GM19455 (cell line): Measurements from ENCODE around the gene RAPGEF1.
A peak's percentile ranks its signal among the peaks of the same experiment; 100 is the strongest.

Experiments
- ATAC-seq: cut with Tn5 transposase; IDR thresholded peaks from one replicate; pipeline ENCODE4 v1.9.1; 2021; ENCODE audit not compliant: unreplicated experiment

RAPGEF1 gene

GRCh38 chr9:131732061-131732526 is 7.8 kb downstream of the RAPGEF1 start:
- ATAC-seq, result no peak

GRCh38 chr9:131731644-131732043 is 8.2 kb downstream of the RAPGEF1 start:
- no peak for ATAC-seq

DNA sequence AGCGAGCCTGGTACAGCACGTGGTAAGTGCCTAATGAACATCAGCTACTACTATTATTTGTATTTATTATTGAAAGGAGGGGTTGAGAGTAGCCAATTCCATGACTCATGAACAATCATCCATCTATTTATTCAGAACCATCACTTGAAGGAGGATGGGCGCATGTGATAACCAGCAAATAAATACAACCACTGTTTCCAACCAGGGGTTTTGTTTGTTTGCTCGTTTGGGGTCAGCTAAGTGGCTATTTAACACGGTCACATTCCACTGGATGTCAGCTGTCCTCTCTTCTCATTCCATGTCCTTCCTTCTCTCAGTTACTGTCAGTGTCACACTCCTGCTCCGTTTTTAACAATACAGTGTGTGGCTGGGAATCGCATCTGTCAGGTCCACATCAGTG is 8.6 kb downstream of the RAPGEF1 start:
- ATAC-seq, result no peak

- ATAC-seq, result no peak
These were observed 10.9 kb downstream of the RAPGEF1 start for GRCh38 chr9:131728961-131729360.

DNA sequence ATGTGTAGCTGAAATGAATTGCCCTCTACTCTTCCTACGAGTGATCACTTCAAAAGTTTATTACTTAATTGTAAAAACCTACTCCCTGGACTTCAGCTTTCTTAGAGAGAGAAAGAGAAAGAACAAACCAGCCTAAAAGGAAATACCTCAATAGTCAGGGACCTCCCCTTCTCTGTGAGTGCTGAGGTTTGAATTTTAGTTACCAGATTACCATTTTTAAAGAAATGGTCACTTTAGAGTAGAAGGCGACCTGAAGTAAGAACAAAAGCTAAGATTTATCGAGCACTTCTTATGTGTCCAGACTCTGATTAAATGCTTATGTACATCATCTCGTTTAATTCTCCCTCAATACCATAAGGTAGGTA is 11.3 kb downstream of the RAPGEF1 start:
- ATAC-seq, result no peak

DNA sequence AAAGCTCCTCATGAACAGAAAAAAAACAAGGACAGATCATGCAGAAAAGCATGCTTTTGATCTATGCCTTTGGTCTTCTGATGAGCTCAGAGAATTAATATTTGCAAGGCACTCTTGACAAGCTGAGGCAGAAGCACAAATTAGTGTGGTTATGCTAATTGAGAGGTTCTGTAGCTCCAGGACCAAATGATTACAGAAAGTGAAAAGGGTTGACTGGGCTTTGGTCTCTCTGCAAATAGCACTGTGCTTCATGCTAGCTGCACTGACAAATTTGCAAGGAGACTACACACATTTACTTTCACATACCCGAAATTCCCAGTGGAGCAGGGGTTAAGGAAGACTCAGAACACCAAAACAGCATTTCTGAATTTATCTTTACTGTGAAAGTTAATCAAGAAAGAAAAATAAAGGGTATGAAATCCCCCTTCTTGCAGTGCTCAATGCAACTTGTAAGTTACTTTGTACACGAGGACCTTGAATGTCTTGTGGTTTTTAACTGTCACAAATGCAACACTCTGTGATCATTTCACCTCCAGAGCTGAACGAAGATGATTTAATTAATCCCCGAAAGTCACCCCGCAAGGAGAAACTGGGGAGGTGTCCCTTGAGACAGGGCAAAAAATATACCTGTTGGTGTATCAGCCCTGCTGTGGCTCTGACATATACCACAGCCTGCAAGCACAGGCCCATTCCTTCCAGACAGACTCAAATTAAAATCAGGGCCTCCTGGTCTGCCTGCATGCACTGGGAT is 11.9 kb downstream of the RAPGEF1 start:
- ATAC-seq, result no peak

DNA sequence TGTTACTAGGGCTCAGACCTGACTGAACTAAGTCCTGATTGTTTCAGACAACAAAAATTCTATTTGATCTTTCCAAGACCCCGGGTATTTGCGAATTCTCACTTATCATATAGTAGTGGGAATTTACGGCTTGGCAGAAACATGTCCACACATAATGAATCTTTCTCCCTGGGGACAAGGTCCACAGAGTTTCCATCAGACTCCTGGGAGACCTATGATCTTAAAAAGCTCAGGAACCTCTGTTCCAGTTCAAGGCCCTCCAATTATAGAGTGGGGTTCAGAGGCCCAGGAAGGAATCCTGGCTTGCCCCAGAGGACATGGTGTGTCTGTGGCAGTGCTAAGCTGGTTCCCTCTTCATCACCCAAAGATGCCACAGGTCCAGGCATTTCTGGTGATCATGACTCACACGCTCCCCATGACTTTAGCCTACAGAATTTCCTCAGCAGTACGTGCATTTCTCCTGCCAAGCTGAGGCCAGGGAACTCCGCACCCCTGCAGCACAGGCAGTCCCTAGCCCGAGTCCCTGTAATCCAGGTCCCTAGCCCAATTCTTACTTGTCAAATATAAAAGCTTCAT is 12.6 kb downstream of the RAPGEF1 start:
- ATAC-seq, result no peak

DNA sequence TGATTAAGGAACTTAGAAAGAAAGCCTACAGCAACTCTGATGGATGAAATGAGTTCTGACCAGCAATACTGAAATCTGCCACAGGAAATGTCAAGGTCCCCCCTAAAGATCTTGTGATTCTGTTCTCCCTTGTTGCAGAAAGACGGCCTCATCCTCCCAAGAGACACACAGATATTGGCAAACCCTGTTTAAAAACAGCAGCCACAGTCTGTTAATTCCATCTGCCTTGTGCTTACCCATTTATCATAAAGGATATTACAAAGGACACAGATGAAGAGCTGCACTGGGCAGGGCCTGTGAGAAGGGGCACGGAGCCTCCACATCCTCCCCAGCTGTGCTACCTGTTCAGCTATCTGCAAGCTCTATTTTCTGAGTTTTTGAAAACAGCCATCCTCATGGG is 15.2 kb downstream of the RAPGEF1 start:
- ATAC-seq, result no peak

DNA sequence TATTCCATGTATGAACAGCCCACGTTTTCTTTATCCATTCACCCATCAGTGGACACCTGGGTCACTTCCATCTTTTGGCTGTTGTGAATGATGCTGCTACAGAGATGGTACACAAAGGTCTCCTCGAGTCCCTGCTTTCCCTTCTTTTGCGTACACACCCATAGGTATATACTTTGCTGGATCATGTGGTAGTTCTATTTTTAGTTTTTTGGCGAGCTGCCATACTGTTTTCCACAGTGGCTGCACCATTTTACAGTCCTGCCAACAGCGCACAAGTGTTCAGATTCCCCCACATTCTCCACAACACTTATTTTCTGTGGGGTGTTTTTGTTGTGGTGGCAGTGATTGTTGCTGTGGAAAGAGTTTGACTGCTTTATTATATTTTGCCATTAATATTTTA is 16.2 kb downstream of the RAPGEF1 start:
- ATAC-seq, result no peak

DNA sequence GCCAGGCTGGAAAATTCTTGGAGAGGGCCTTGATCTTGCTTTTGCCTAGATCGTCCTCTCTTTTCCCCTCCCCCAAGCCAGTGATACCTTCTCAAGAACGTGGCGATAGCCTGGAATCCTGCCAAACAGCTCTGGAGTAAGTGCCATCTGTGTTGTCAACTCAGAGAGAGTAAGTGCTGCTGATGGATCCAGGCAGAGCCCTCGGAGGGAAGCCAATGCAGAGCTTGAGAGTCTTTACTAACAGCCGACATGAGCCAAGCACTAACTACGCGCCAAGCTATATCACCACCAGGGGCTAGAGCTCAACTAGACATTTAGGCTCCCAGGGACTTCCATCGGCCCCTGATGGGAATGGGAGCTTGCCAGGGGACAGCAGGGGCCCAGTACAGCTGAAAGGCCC is 17.6 kb downstream of the RAPGEF1 start:
- ATAC-seq, result no peak

- no peak for ATAC-seq
These were observed 18.8 kb downstream of the RAPGEF1 start for GRCh38 chr9:131721076-131721475.

- no peak for ATAC-seq
These were observed 19.5 kb downstream of the RAPGEF1 start for GRCh38 chr9:131720330-131720729.

DNA sequence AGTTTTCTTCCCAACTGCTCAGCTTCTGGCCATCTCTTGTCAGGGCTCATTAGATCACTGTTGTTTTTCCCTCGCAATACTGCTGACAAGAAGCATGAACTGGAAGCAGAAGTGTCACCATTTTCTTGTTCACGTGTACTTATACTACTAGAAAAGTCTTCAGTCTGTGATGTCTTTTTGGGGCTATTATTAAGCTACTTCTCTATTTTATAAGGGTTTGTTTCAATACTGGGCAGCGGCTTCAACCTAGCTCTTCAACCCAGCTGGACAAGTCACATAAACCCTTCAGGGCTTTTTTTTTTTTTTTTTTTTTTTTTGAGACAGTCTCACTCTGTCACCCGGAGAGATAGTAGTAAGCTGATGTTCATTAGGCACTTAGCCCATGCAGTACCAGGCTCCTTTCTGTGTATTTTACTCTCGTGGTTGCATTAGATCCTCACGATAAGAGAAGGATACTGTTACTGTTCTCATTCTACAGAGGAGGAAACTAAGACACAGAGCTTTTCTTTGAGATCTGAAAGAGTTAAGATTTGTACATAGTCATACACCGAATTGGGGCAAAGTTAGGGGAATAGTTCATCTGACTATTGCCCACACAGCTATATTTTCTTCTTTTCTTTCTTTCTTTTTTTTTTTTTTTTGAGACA is 20.5 kb downstream of the RAPGEF1 start:
- no peak for ATAC-seq

- ATAC-seq, result no peak
These were observed 22.0 kb downstream of the RAPGEF1 start for GRCh38 chr9:131717719-131718460.

- no peak for ATAC-seq
These were observed 24.0 kb downstream of the RAPGEF1 start for GRCh38 chr9:131715906-131716305.

- ATAC-seq, result no peak
These were observed 25.1 kb downstream of the RAPGEF1 start for GRCh38 chr9:131714821-131715220.

DNA sequence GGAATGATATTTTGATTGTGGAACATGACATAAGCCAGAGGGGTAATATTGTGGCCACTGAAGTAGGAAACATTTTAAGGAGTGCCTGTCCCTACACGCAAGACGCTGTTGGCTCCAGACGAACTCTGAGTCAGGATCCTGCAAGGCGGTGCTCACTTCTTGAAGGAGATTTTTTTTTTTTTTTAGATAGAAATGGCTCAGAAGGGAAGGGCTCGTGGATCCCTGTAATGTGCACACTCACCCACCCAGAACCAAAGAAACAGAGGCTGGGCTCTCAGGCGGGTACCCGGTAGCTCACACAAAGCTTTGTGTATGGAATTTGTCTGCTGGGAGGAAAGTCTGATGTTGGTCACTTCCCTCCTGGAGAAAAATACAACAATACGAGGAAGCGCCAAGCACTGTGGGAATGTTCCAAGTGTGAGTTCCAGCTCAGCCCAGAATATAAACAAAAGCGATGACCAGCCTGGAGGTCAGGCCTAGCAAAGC is 25.7 kb downstream of the RAPGEF1 start:
- ATAC-seq, result no peak

DNA sequence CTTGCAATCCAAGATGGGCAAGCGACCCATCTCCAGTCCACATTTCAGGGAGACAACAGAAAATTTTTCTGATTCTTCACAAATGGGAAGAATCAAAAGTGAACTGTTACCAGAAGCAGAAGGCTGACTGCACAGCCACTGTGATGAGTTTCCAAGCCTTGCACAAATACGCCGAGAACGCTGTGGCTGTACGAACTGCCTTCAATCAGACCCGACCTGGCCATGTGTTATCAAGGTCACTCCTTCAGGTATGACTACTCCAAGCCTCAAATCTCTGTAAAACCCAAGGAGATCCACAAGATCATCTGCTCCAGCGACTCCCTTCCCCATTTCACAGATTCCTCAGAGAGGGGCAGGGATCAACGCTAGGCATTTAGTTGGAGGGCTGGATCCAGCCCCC is 26.9 kb downstream of the RAPGEF1 start:
- no peak for ATAC-seq

GRCh38 chr9:131712151-131712716 is 27.6 kb downstream of the RAPGEF1 start:
- ATAC-seq, result no peak

GRCh38 chr9:131709771-131710431 is 30.0 kb downstream of the RAPGEF1 start:
- ATAC-seq, result peak; percentile 47
